HFF-Myc (cell line): Measurements from ENCODE around the gene STMN3.
A peak's percentile ranks its signal among the peaks of the same experiment; 100 is the strongest.

ENCODE experiments used
- DNase-seq: peaks from one replicate; pipeline ENCODE4 v3.0.0-alpha.2; 2011; ENCODE audit warnings: low read depth; ENCODE audit errors: extremely low read depth
- H3K4me3 ChIP-seq: replicated peaks from 2 replicates; pipeline ENCODE4 v1.5.1; 2011; ENCODE audit warnings: low read depth, mild to moderate bottlenecking, control low read depth, low read length
- TF ChIP-seq, protein P1 (sequence below): IDR thresholded peaks from 2 replicates; pipeline ENCODE4 v1.5.1; 2012; ENCODE audit warnings: mild to moderate bottlenecking, low read depth, low read length, control low read depth; ENCODE audit errors: missing control alignments

Gene STMN3

DNA sequence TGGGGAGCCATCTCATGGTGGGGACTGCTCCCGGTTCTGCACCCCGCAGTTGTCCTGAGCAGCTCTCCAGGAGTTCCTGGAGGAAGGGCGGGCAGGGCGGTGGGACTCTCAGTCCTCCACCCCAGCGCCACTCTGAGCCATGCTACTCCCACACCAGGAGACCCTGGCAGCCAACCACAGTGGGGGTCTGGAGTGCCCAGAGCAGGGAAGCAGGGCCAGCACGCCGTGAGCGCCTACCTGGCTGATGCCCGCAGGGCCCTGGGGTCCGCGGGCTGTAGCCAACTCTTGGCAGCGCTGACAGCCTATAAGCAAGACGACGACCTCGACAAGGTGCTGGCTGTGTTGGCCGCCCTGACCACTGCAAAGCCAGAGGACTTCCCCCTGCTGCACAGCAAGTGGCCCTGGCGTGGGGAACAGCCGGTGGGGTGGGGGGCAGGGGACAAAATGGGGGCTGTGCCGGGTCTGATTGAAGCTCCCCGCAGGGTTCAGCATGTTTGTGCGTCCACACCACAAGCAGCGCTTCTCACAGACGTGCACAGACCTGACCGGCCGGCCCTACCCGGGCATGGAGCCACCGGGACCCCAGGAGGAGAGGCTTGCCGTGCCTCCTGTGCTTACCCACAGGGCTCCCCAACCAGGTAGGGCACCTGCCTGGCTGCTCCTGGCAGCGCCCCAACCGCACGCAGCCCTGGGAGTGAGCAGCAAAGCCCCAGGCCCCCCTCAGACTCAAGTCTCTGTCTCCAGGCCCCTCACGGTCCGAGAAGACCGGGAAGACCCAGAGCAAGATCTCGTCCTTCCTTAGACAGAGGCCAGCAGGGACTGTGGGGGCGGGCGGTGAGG, 41.6 kb upstream of the STMN3 start:
- H3K4me3 ChIP-seq = no peak overlapping the region
- no peak for DNase-seq
- TF ChIP-seq, protein P1, sequence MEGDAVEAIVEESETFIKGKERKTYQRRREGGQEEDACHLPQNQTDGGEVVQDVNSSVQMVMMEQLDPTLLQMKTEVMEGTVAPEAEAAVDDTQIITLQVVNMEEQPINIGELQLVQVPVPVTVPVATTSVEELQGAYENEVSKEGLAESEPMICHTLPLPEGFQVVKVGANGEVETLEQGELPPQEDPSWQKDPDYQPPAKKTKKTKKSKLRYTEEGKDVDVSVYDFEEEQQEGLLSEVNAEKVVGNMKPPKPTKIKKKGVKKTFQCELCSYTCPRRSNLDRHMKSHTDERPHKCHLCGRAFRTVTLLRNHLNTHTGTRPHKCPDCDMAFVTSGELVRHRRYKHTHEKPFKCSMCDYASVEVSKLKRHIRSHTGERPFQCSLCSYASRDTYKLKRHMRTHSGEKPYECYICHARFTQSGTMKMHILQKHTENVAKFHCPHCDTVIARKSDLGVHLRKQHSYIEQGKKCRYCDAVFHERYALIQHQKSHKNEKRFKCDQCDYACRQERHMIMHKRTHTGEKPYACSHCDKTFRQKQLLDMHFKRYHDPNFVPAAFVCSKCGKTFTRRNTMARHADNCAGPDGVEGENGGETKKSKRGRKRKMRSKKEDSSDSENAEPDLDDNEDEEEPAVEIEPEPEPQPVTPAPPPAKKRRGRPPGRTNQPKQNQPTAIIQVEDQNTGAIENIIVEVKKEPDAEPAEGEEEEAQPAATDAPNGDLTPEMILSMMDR = no peak

DNA sequence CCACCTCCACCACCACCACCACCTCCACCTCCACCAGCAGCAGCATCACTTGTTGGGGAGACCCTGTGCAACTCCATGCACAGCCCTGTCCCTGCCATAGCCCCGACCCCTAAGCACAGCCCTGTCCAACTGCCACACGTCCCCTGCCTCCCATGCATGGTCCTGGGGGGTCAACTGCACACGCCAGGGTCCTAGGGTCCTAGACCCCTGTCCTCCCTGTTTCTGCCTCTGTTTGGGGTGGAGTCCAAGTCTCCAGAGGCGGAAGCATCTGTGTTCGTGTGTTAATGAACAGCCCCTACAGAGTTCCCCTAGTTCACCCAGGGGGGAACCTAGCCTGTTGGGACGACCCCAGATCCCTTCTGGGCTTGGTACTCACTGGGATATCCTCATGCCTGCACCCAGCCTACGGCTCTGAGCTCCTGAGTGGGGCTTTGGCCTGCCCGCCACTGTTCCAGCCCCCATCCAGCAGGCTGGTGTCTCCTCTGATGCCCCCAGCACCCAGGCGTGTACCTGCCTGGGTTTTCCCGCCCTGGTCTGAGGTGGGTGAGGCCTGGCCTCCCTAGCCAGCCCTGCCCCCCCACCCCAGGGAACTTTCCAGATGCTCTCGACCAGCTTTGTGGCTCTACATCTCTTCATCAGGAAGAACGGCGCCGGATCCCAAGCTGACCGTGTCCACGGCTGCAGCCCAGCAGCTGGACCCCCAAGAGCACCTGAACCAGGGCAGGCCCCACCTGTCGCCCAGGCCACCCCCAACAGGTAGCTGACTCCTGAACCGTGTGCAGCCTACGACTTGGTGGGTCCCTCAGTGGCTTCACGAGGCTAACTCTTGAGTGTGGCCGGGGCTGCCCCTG, 40.7 kb upstream of the STMN3 start:
- no peak for DNase-seq
- TF ChIP-seq, protein P1 = no peak

DNA sequence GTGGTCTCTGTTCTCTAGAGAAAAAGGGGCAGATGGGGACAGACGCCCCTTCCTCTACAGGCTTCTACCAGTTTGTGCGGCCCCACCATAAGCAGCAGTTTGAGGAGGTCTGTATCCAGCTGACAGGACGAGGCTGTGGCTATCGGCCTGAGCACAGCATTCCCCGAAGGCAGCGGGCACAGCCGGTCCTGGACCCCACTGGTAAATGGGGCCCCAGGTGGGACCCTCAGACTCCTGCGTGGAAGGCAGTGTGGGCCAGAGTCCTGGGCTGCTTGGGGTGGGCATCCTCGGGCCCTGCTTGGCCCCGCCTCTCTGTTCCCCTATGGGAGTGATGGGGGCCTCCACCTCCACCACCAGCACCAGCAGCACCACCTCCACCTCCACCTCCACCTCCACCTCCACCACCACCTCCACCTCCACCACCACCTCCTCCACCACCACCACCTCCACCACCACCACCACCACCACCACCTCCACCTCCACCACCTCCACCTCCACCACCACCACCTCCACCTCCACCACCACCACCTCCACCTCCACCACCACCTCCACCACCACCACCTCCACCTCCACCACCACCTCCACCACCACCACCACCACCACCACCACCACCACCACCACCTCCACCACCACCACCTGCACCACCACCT, 40.0 kb upstream of the STMN3 start:
- DNase-seq = no peak

More for the DNA sequence above, 40.7 kb upstream of the STMN3 start:
- no peak overlapping the region for H3K4me3 ChIP-seq

DNA sequence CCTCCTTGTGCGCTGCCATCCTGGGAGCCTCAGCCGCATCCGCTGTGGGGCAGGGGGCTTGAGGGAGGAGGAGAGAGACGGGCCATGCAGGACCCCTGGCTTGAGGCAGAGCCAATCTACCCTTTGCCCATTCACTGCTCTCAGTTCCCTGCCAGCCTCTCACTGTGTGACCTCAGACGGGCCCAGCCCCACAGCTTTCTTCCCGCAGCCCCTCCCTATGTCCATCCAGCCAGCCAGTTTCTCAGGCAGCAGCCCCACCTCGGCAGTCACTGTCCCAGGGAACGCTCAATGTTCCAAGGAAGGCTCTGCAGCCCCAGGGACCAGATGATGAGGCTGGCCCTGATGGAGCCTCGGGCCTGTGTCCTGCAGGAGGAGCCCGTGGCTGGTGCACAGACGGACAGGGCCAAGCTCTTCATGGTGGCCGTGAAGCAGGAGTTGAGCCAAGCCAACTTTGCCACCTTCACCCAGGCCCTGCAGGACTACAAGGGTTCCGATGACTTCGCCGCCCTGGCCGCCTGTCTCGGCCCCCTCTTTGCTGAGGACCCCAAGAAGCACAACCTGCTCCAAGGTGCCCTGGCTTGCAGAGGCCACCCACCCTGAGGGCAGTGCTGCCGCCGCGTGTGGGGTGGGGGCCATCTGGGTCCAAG, 39.3 kb upstream of the STMN3 start:
- TF ChIP-seq, protein P1 = peak; percentile 5
- DNase-seq = no peak

More for the DNA sequence above, 40.0 kb upstream of the STMN3 start:
- TF ChIP-seq, protein P1 = no peak
- no peak overlapping the region for H3K4me3 ChIP-seq

DNA sequence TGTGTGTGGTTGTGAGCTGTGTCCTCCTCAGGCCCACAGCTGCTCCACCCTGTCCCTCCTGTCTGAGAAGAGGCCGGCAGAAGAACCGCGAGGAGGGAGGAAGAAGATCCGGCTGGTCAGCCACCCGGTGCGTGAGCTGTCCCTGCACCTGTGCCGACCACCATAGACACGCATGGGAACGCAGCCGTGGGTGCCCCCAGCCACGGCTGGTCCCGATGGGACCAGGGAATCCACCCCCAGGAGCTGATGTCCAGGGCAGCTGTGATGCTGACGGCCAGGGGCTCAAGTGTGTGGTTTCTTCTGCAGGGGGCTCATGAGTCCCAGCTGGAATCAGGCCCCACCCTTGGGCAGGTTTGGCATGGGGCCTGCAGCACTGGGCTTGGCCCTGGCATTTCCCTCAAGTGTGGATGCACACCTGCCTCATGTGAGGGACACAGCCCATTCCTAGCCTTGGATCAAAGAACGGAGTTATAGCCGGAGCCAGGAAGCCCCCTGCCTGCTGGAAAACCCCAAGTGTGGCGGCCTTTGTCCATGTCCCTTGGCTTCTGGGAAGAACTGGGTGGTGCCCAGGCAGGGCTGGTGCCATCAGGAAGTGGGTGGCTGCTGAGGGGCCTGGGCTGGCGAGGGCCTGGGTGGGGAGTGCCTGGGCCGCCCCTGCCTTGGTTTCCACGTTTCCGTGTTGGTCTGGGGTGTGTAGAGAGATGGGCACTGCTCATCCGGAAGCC, 38.6 kb upstream of the STMN3 start:
- no peak for DNase-seq
- no peak overlapping the region for H3K4me3 ChIP-seq
- TF ChIP-seq, protein P1 = no peak

More for the DNA sequence above, 39.3 kb upstream of the STMN3 start:
- H3K4me3 ChIP-seq = no peak overlapping the region
